A549 (cell line): ENCODE measurements around the gene MLLT3. TPM values are rescaled to one million over a fixed set of nuclear protein-coding genes. Genes with fewer than 3 reads are reported as not detected.

Source experiments
- ATAC-seq, 2 experiments: fragments of 200-7000 bp in 1 of 2; fragments of >200 bp in 1 of 2; cut with Nextera tagmentation in 1 of 2; cut with Tn5 transposase in 1 of 2; 3 replicates each; pipeline versions ENCODE4 v1.8.0 to v1.9.1; 2018 to 2020; ENCODE audit warnings: mild to moderate bottlenecking in 1 of 2, moderate library complexity in 1 of 2
- CTCF ChIA-PET: fragments of 300-600 bp; sonication (Branson Sonifier 250); formaldehyde crosslinking; extraction: SDS; loops from one replicate; lab custom pipeline; 2021; ENCODE audit warnings: antibody characterized with exemption, inconsistent platforms; lab: Yijun Ruan, JAX
- POLR2A ChIA-PET: fragments of 350-600 bp; formaldehyde crosslinking; extraction: SDS; loops from one replicate; lab custom pipeline; 2021; ENCODE audit warnings: antibody characterized with exemption, inconsistent platforms; lab: Yijun Ruan, JAX
- DNase-seq, 2 experiments: peaks; one replicate each; pipeline versions ENCODE4 v3.0.0 to v3.0.0-alpha.2; 2011 to 2016; ENCODE audit warnings: low read depth in 1 of 2, low spot score in 1 of 2
- FAIRE-seq: peaks from 2 replicates; lab custom pipeline; 2011; peaks lifted over from hg19 to GRCh38; lab: Jason Lieb, UNC
- H3K27ac ChIP-seq, 2 experiments: fragments of >200 bp; sonication (Bioruptor Twin); formaldehyde crosslinking; 3 replicates each; pipeline ENCODE4 v1.5.1; 2016 to 2017
- H3K4me1 ChIP-seq: fragments of >200 bp; sonication (Bioruptor Twin); formaldehyde crosslinking; 3 replicates; pipeline ENCODE4 v1.6.1; 2016
- H3K4me2 ChIP-seq: fragments of >200 bp; sonication (Bioruptor Twin); formaldehyde crosslinking; 3 replicates; pipeline ENCODE4 v1.6.1; 2016
- H3K4me3 ChIP-seq: fragments of >200 bp; sonication (Bioruptor Twin); formaldehyde crosslinking; 3 replicates; pipeline ENCODE4 v1.5.1; 2016
- H3K9me3 ChIP-seq: fragments of >200 bp; sonication (Bioruptor Twin); formaldehyde crosslinking; 3 replicates; pipeline ENCODE4 v1.6.1; 2016
- CBX2 ChIP-seq: fragments of 200-600 bp; sonication (generic); IDR thresholded peaks from 2 replicates; pipeline ENCODE4 v1.6.1; 2016; ENCODE audit warnings: low read depth, mild to moderate bottlenecking, borderline replicate concordance
- CEBPB ChIP-seq, 2 experiments: fragments of >200 bp in 1 of 2; sonication (Bioruptor Twin) in 1 of 2; formaldehyde crosslinking in 1 of 2; IDR thresholded peaks; 2 replicates each; pipeline ENCODE4 v1.6.1; 2012 to 2016
- CHD4 ChIP-seq: fragments of 200-600 bp; sonication (generic); IDR thresholded peaks from 2 replicates; pipeline ENCODE4 v1.6.1; 2016; ENCODE audit warnings: antibody characterized with exemption, mild to moderate bottlenecking, borderline replicate concordance
- EHF ChIP-seq: fragments of 250-450 bp; sonication (Bioruptor Pico); IDR thresholded peaks from 2 replicates; pipeline ENCODE4 v1.5.0; 2020; ENCODE audit warnings: mild to moderate bottlenecking
- EP300 ChIP-seq, 2 experiments: fragments of >200 bp; sonication (Bioruptor Twin); formaldehyde crosslinking; IDR thresholded peaks; 2 replicates in 1 of 2; 3 replicates in 1 of 2; pipeline ENCODE4 v1.6.1; 2016 to 2017
- ESRRA ChIP-seq: fragments of 150-350 bp; IDR thresholded peaks from 2 replicates; pipeline ENCODE4 v1.6.1; 2014; ENCODE audit warnings: mild to moderate bottlenecking, low read length, borderline replicate concordance
- FOSL2 ChIP-seq, 2 experiments: fragments of 450-650 bp in 1 of 2; fragments of >200 bp in 1 of 2; sonication (Bioruptor Twin) in 1 of 2; formaldehyde crosslinking; IDR thresholded peaks; 2 replicates each; pipeline versions ENCODE4 v1.5.0 to v1.6.1; 2016 to 2020; ENCODE audit warnings: mild to moderate bottlenecking in 1 of 2, moderate library complexity in 1 of 2
- FOXS1 ChIP-seq: fragments of 250-450 bp; sonication (Bioruptor Pico); IDR thresholded peaks from 2 replicates; pipeline ENCODE4 v1.5.0; 2020; ENCODE audit warnings: mild to moderate bottlenecking, moderate library complexity
- HDAC2 ChIP-seq: fragments of 200-600 bp; sonication (generic); IDR thresholded peaks from 2 replicates; pipeline ENCODE4 v1.6.1; 2016
- JUNB ChIP-seq: fragments of >200 bp; sonication (Bioruptor Twin); formaldehyde crosslinking; IDR thresholded peaks from 2 replicates; pipeline ENCODE4 v1.6.1; 2016
- KDM1A ChIP-seq: fragments of 200-600 bp; sonication (generic); IDR thresholded peaks from 2 replicates; pipeline ENCODE4 v1.6.1; 2016; ENCODE audit warnings: low read depth, mild to moderate bottlenecking
- KDM5A ChIP-seq: fragments of 200-600 bp; sonication (generic); IDR thresholded peaks from 2 replicates; pipeline ENCODE4 v1.6.1; 2016; ENCODE audit warnings: antibody characterized with exemption, mild to moderate bottlenecking
- MAFK ChIP-seq: fragments of 450-650 bp; IDR thresholded peaks from 2 replicates; pipeline ENCODE4 v1.6.1; 2014; ENCODE audit not compliant: partially characterized antibody
- MYC ChIP-seq: IDR thresholded peaks from 2 replicates; pipeline ENCODE4 v1.6.1; 2012; ENCODE audit warnings: mild to moderate bottlenecking, inconsistent platforms, low read length, improper control_type of control experiment, borderline replicate concordance
- NR3C1 ChIP-seq: fragments of >200 bp; sonication (Bioruptor Twin); formaldehyde crosslinking; IDR thresholded peaks from 3 replicates; pipeline ENCODE4 v1.6.1; 2017
- PHF8 ChIP-seq: fragments of 200-600 bp; sonication (generic); IDR thresholded peaks from 2 replicates; pipeline ENCODE4 v1.6.1; 2016; ENCODE audit warnings: low read depth, mild to moderate bottlenecking, antibody characterized with exemption, moderate library complexity, borderline replicate concordance
- POLR2A ChIP-seq: IDR thresholded peaks from 2 replicates; pipeline ENCODE4 v1.6.1; 2012; ENCODE audit warnings: mild to moderate bottlenecking, low read length
- POLR2AphosphoS2 ChIP-seq: conservative IDR thresholded peaks from 2 replicates; pipeline ENCODE4 v1.6.1; 2012; ENCODE audit warnings: low read length, improper control_type of control experiment, inconsistent platforms
- RFX5 ChIP-seq: fragments of 450-650 bp; IDR thresholded peaks from 2 replicates; pipeline ENCODE4 v1.7.1; 2014; ENCODE audit warnings: antibody characterized with exemption, mild to moderate bottlenecking, moderate library complexity
- TP53 ChIP-seq: fragments of 250-450 bp; sonication (Bioruptor Pico); IDR thresholded peaks from 2 replicates; pipeline ENCODE4 v1.5.0; 2021; ENCODE audit warnings: mild to moderate bottlenecking, moderate library complexity
- ZFP36 ChIP-seq: fragments of 450-650 bp; IDR thresholded peaks from 2 replicates; pipeline ENCODE4 v1.6.1; 2014; ENCODE audit warnings: borderline replicate concordance; ENCODE audit not compliant: partially characterized antibody
- ZNF302 ChIP-seq: fragments of 250-450 bp; sonication (Bioruptor Pico); IDR thresholded peaks from 2 replicates; pipeline ENCODE4 v1.9.0; 2021; ENCODE audit warnings: inconsistent platforms, mild to moderate bottlenecking, moderate library complexity
- WGBS: methylation state at CpG from one replicate; pipeline ENCODE4 v1.1.6; 2017; ENCODE audit errors: missing lambda C conversion rate; 5-methylcytosine and 5-hydroxymethylcytosine counted together
- polyA plus RNA-seq, 4 experiments: library from polyadenylated mRNA; depleted of rRNA in 3 of 4; stranded (reverse); fragments of >200 nt; fragmentation: RNase III in 1 of 4; extraction: RNeasy Plus Mini Kit Qiagen cat#74134 plus additional on column Dnase treatment in 1 of 4; gene quantifications; 2 replicates in 3 of 4; 3 replicates in 1 of 4; pipeline ENCODE4 v1.2.3, GENCODE V29; 2011 to 2017
- TF ChIP-seq, protein P1 (sequence below): IDR thresholded peaks from 2 replicates; pipeline ENCODE4 v1.6.1; 2012
- TF ChIP-seq, protein P2 (sequence below): fragments of 450-650 bp; IDR thresholded peaks from 2 replicates; pipeline ENCODE4 v1.6.1; 2014; ENCODE audit warnings: antibody characterized with exemption
- TF ChIP-seq, protein P3 (sequence below): fragments of >200 bp; sonication (Bioruptor Twin); formaldehyde crosslinking; IDR thresholded peaks from 3 replicates; pipeline ENCODE4 v1.6.1; 2016

The MLLT3 gene
- polyA plus RNA-seq, 2 of the 4 experiments (the other 2 are of a cell fraction) = 14.3 to 47.6 TPM

DNA sequence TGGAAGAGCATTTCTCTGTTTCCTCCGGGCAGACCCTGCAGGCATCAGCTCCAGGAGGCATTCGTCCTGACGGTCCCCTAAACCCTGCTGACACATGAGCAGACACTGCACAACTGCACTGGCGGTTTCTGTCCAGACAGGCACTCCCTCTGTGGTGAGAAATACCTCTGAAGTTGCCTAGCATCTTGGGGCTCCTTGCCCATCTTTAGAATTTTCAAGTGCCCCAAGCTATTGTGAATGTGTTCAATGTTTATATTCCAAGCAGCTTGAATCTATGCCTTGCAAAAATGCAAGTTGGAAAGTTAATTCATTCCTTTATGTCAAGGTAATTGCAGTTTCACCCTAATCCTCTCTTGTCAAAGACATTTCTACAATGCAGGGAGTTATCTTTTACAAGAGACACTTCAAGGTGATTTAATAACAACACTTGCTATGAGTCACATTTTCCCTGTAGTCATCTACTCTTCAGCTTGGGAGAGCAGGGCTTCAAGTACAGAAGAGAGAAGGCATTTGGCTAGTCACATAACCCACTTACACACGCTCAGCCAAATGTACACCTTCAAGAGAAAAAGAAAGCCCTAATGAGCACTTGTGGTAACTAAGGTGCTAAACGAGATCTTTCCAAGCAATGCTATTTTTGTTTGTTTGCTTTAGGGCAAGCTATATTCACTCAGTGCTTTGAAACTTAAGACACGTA lies 302.5 kb downstream of the MLLT3 start:
- 62% methylated on average over 7 of the region's 7 CpGs for WGBS
- Histone ChIP-seq H3K4me1 (peaks cover 13% of the 10 kb centered on the region; the same call in 1 of the 3 replicates), H3K27ac (no peak overlapping the region), H3K4me2 (peak overlapping the region; percentile 47; the same call in 1 of the 3 replicates), H3K4me3 (no peak overlapping the region), H3K9me3 (no peaks in the 10 kb centered on the region)
- peak in 1 of 2 experiments; percentile 31 for DNase-seq
- POLR2A ChIA-PET = no interaction called here
- FAIRE-seq = no peak
- CTCF ChIA-PET = interaction anchor here (1.1 kb wide), 1 partner anchor 13 kb away, joined by 3 read pairs; no protein-coding TSS in a partner anchor
- ATAC-seq = peak in 1 of 2 experiments; percentile 54; a peak in 3 of 6 replicates
- no peak for TF ChIP-seq PHF8
- TF ChIP-seq, protein P1, sequence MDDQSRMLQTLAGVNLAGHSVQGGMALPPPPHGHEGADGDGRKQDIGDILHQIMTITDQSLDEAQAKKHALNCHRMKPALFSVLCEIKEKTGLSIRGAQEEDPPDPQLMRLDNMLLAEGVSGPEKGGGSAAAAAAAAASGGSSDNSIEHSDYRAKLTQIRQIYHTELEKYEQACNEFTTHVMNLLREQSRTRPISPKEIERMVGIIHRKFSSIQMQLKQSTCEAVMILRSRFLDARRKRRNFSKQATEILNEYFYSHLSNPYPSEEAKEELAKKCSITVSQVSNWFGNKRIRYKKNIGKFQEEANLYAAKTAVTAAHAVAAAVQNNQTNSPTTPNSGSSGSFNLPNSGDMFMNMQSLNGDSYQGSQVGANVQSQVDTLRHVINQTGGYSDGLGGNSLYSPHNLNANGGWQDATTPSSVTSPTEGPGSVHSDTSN = no peak
- no peak for TF ChIP-seq FOSL2 (IDR thresholded peaks at IDR 0.05)
- 0 out of 2 replicates have a peak, but pooled peaks have one; percentile 15 for TF ChIP-seq FOSL2 (CRISPR knock-in tag; IDR thresholded peaks at IDR 0.05)

DNA sequence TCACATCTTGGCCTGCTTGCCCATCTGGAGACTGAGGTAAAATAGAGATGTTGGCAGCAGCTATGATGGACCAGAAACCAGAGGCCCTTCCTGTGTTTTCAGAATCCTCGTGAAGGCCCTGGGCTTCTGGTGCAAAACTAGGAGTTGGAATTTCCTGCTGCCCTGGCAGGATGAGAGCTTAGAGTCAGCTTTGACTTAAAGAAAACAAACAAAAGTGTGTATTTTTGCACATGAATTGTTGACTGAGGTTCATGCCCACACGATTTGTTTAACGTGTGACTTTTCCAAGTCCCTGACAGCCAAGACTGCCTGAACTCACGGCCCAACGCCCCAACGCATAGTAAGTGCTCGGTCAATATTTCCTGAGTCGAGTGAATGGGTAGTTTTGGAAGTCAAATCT lies 303.1 kb downstream of the MLLT3 start:
- H3K27ac ChIP-seq = no peak overlapping the region
- no peak for TF ChIP-seq EHF (CRISPR knock-in tag)
- TF ChIP-seq POLR2A = no peak
- no peak for TF ChIP-seq FOSL2 (IDR thresholded peaks at IDR 0.05)
- TF ChIP-seq FOSL2 (CRISPR knock-in tag; IDR thresholded peaks at IDR 0.05) = no peak
- TF ChIP-seq, protein P2, sequence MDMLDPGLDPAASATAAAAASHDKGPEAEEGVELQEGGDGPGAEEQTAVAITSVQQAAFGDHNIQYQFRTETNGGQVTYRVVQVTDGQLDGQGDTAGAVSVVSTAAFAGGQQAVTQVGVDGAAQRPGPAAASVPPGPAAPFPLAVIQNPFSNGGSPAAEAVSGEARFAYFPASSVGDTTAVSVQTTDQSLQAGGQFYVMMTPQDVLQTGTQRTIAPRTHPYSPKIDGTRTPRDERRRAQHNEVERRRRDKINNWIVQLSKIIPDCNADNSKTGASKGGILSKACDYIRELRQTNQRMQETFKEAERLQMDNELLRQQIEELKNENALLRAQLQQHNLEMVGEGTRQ = no peak
- TF ChIP-seq HDAC2 = no peak
- TF ChIP-seq POLR2AphosphoS2 = no peak
- no peak for TF ChIP-seq ZNF302 (CRISPR knock-in tag)
- no peak overlapping the region for H3K4me3 ChIP-seq
- CTCF ChIA-PET = no interaction called here
- 66% methylated on average over 8 of the region's 8 CpGs for WGBS
- POLR2A ChIA-PET = no interaction called here
- H3K9me3 ChIP-seq = no peaks in the 10 kb centered on the region
- ATAC-seq (no peak), FAIRE-seq (no peak), DNase-seq (no peak)
- peaks cover 13% of the 10 kb centered on the region; the same call in 1 of the 3 replicates for H3K4me1 ChIP-seq
- no peak overlapping the region for H3K4me2 ChIP-seq

DNA sequence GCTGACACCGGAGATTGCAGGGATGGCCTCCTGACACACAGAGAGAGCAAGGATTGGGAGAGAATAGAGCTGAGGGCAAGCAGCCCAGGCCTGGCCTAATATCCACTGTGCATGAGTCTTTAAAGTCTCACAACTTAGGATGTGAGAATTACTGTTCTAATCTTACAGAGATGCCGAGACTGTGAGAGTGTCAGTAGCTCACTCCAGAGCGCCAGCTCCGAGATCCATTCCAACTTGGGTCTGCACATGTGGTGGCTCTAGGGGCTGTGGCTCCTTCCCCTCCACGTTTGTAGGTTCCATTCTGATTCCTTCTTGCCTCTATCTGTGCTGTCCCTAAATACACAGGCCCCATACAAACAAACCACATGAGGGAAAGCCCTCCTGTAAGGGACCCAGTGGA lies 304.6 kb downstream of the MLLT3 start:
- no peak for ATAC-seq
- 74% methylated on average over 5 of the region's 5 CpGs for WGBS
- no peak for FAIRE-seq
- TF ChIP-seq NR3C1 = no peak
- no peak for TF ChIP-seq EP300 (IDR thresholded peaks at IDR 0.05)
- TF ChIP-seq FOXS1 (CRISPR knock-in tag) = no peak
- TF ChIP-seq CBX2 = no peak
- no peak for TF ChIP-seq HDAC2
- TF ChIP-seq, all 56 proteins: peak for 0
- Histone ChIP-seq H3K4me3 (no peak overlapping the region), H3K27ac (no peak overlapping the region), H3K4me1 (peaks cover 13% of the 10 kb centered on the region; the same call in 1 of the 3 replicates), H3K4me2 (no peak overlapping the region), H3K9me3 (no peaks in the 10 kb centered on the region)
- CTCF ChIA-PET = no interaction called here
- POLR2A ChIA-PET = no interaction called here
- no peak for DNase-seq

DNA sequence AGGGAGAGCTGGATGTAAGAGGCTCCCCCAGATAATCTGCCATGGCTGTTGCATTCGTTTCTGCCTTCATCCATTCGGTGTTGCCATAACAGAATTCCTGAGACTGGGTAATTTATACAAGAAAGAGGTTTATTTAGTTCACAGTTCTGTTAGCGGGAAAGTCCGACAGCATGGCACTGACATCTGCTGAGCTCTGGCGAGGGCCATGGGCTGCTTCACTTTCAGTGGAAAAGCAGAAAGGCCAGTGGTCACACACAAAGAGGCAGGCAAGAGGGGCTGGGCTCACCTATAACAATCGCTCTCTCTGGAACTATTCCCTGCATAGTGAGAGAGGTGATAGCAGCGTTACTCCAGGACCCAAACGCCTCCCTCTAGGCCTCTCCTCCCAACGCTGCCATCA lies 305.9 kb downstream of the MLLT3 start:
- peaks cover 13% of the 10 kb centered on the region; the same call in 1 of the 3 replicates for H3K4me1 ChIP-seq
- WGBS = 54% methylated on average over 9 of the region's 9 CpGs
- no peak for FAIRE-seq
- H3K9me3 ChIP-seq = no peaks in the 10 kb centered on the region
- H3K4me3 ChIP-seq = no peak overlapping the region
- no peak overlapping the region for H3K4me2 ChIP-seq
- no peak for DNase-seq
- H3K27ac ChIP-seq = no peak overlapping the region
- no peak for ATAC-seq
- CTCF ChIA-PET = no interaction called here
- POLR2A ChIA-PET = no interaction called here
- no peak for TF ChIP-seq ZFP36
- no peak for TF ChIP-seq FOXS1 (CRISPR knock-in tag)
- no peak for TF ChIP-seq FOSL2 (IDR thresholded peaks at IDR 0.05)
- TF ChIP-seq FOSL2 (CRISPR knock-in tag; IDR thresholded peaks at IDR 0.05) = no peak
- no peak for TF ChIP-seq POLR2A
- no peak for TF ChIP-seq CEBPB (IDR thresholded peaks at IDR 0.05)
- no peak for TF ChIP-seq POLR2AphosphoS2
- no peak for TF ChIP-seq ESRRA
- no peak for TF ChIP-seq MAFK
- TF ChIP-seq EHF (CRISPR knock-in tag) = no peak
- TF ChIP-seq CHD4 = no peak
- TF ChIP-seq EP300 (IDR thresholded peaks at IDR 0.05) = no peak
- no peak for TF ChIP-seq TP53 (CRISPR knock-in tag)
- TF ChIP-seq MYC = no peak
- TF ChIP-seq, protein P2 = no peak
- TF ChIP-seq KDM5A = no peak
- TF ChIP-seq, protein P3, sequence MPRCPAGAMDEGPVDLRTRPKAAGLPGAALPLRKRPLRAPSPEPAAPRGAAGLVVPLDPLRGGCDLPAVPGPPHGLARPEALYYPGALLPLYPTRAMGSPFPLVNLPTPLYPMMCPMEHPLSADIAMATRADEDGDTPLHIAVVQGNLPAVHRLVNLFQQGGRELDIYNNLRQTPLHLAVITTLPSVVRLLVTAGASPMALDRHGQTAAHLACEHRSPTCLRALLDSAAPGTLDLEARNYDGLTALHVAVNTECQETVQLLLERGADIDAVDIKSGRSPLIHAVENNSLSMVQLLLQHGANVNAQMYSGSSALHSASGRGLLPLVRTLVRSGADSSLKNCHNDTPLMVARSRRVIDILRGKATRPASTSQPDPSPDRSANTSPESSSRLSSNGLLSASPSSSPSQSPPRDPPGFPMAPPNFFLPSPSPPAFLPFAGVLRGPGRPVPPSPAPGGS = no peak
- no peak for TF ChIP-seq RFX5
- no peak for TF ChIP-seq JUNB
- TF ChIP-seq KDM1A = no peak
- TF ChIP-seq, all 56 proteins: peak for 0
